ENCODE results near the gene TRAF5.
"Not testable (repeated sequence)": the region's sequence is repeated elsewhere in the genome, so short reads cannot be mapped to it uniquely, and the experiment has no call there.

TRAF5 gene

GRCh38 chr1:211347077-211347844 is 20.6 kb downstream of the TRAF5 start:
- DNase-seq: no peak

GRCh38 chr1:211348547-211348946 is 21.9 kb downstream of the TRAF5 start:
- DNase-seq: no peak

- DNase-seq: no peak
Observed at GRCh38 chr1:211349741-211350140, 23.1 kb downstream of the TRAF5 start.

- DNase-seq: not testable (repeated sequence)
Observed at GRCh38 chr1:211352055-211352454, 25.4 kb downstream of the TRAF5 start.

GRCh38 chr1:211352465-211352864 is 25.8 kb downstream of the TRAF5 start:
- no peak for DNase-seq

GRCh38 chr1:211352985-211353515 is 26.4 kb downstream of the TRAF5 start:
- peak; percentile 53 to 65 for DNase-seq

GRCh38 chr1:211353562-211354212 is 27.1 kb downstream of the TRAF5 start:
- no peak for DNase-seq

- no peak for DNase-seq
Observed at GRCh38 chr1:211355873-211356272, 29.2 kb downstream of the TRAF5 start.

GRCh38 chr1:211356723-211357407 is 30.2 kb downstream of the TRAF5 start:
- DNase-seq: no peak

- DNase-seq: no peak
Observed at GRCh38 chr1:211358685-211359084, 32.1 kb downstream of the TRAF5 start.

GRCh38 chr1:211359876-211360275 is 33.2 kb downstream of the TRAF5 start:
- DNase-seq: no peak

GRCh38 chr1:211361202-211361601 is 34.6 kb downstream of the TRAF5 start:
- DNase-seq: no peak

GRCh38 chr1:211369640-211370039 is 43.0 kb downstream of the TRAF5 start:
- no peak for DNase-seq

- no peak for DNase-seq
Observed at GRCh38 chr1:211370669-211371068, 44.0 kb downstream of the TRAF5 start.

GRCh38 chr1:211371406-211372105 is 44.9 kb downstream of the TRAF5 start:
- DNase-seq: no peak

- no peak for DNase-seq
Observed at GRCh38 chr1:211372463-211372862, 45.8 kb downstream of the TRAF5 start.

GRCh38 chr1:211375146-211375818 is 48.6 kb downstream of the TRAF5 start:
- no peak for DNase-seq

GRCh38 chr1:211375949-211376348 is 49.3 kb downstream of the TRAF5 start:
- DNase-seq: no peak

GRCh38 chr1:211376807-211377470 is 50.3 kb downstream of the TRAF5 start:
- DNase-seq: no peak

- DNase-seq: no peak
Observed at GRCh38 chr1:211377539-211378450, 51.2 kb downstream of the TRAF5 start.

- no peak for DNase-seq
Observed at GRCh38 chr1:211378844-211379243, 52.2 kb downstream of the TRAF5 start.
